A549 (cell line): Measurements from ENCODE around the gene ATG13. TPM values are rescaled to one million over a fixed set of nuclear protein-coding genes. Genes with fewer than 3 reads are reported as not detected.

Experiments used
- ATAC-seq, 2 experiments: fragments of 200-7000 bp in 1 of 2; fragments of >200 bp in 1 of 2; cut with Nextera tagmentation in 1 of 2; cut with Tn5 transposase in 1 of 2; 3 replicates each; pipeline versions ENCODE4 v1.8.0 to v1.9.1; 2018 to 2020; ENCODE audit warnings: mild to moderate bottlenecking in 1 of 2, moderate library complexity in 1 of 2
- CTCF ChIA-PET: fragments of 300-600 bp; sonication (Branson Sonifier 250); formaldehyde crosslinking; extraction: SDS; loops from one replicate; lab custom pipeline; 2021; ENCODE audit warnings: antibody characterized with exemption, inconsistent platforms; lab: Yijun Ruan, JAX
- POLR2A ChIA-PET: fragments of 350-600 bp; formaldehyde crosslinking; extraction: SDS; loops from one replicate; lab custom pipeline; 2021; ENCODE audit warnings: antibody characterized with exemption, inconsistent platforms; lab: Yijun Ruan, JAX
- DNase-seq, 2 experiments: peaks; one replicate each; pipeline versions ENCODE4 v3.0.0 to v3.0.0-alpha.2; 2011 to 2016; ENCODE audit warnings: low read depth in 1 of 2, low spot score in 1 of 2
- FAIRE-seq: peaks from 2 replicates; lab custom pipeline; 2011; peaks lifted over from hg19 to GRCh38; lab: Jason Lieb, UNC
- H3K27ac ChIP-seq, 2 experiments: fragments of >200 bp; sonication (Bioruptor Twin); formaldehyde crosslinking; 3 replicates each; pipeline ENCODE4 v1.5.1; 2016 to 2017
- H3K4me1 ChIP-seq: fragments of >200 bp; sonication (Bioruptor Twin); formaldehyde crosslinking; 3 replicates; pipeline ENCODE4 v1.6.1; 2016
- H3K4me2 ChIP-seq: fragments of >200 bp; sonication (Bioruptor Twin); formaldehyde crosslinking; 3 replicates; pipeline ENCODE4 v1.6.1; 2016
- H3K4me3 ChIP-seq: fragments of >200 bp; sonication (Bioruptor Twin); formaldehyde crosslinking; 3 replicates; pipeline ENCODE4 v1.5.1; 2016
- H3K9me3 ChIP-seq: fragments of >200 bp; sonication (Bioruptor Twin); formaldehyde crosslinking; 3 replicates; pipeline ENCODE4 v1.6.1; 2016
- CBX8 ChIP-seq: fragments of 200-600 bp; sonication (generic); IDR thresholded peaks from 2 replicates; pipeline ENCODE4 v1.6.1; 2016
- CTCF ChIP-seq: fragments of >200 bp; sonication (Bioruptor Twin); formaldehyde crosslinking; IDR thresholded peaks from 3 replicates; pipeline ENCODE4 v1.5.1; 2016
- E2F6 ChIP-seq: IDR thresholded peaks from 2 replicates; pipeline ENCODE4 v1.6.1; 2012; ENCODE audit warnings: low read depth, borderline replicate concordance
- EHF ChIP-seq: fragments of 250-450 bp; sonication (Bioruptor Pico); IDR thresholded peaks from 2 replicates; pipeline ENCODE4 v1.5.0; 2020; ENCODE audit warnings: mild to moderate bottlenecking
- EHMT2 ChIP-seq: fragments of 200-600 bp; sonication (generic); IDR thresholded peaks from 2 replicates; pipeline ENCODE4 v1.6.1; 2016; ENCODE audit warnings: antibody characterized with exemption, low read depth, mild to moderate bottlenecking, moderate library complexity
- FOSB ChIP-seq: fragments of 250-450 bp; sonication (Bioruptor Pico); IDR thresholded peaks from 2 replicates; pipeline ENCODE4 v1.5.0; 2020; ENCODE audit warnings: mild to moderate bottlenecking, moderate library complexity
- FOXS1 ChIP-seq: fragments of 250-450 bp; sonication (Bioruptor Pico); IDR thresholded peaks from 2 replicates; pipeline ENCODE4 v1.5.0; 2020; ENCODE audit warnings: mild to moderate bottlenecking, moderate library complexity
- HDAC2 ChIP-seq: fragments of 200-600 bp; sonication (generic); IDR thresholded peaks from 2 replicates; pipeline ENCODE4 v1.6.1; 2016
- HES2 ChIP-seq: fragments of >200 bp; sonication (Bioruptor Twin); formaldehyde crosslinking; IDR thresholded peaks from 2 replicates; pipeline ENCODE4 v1.6.1; 2016
- HOXB13 ChIP-seq: fragments of 250-450 bp; sonication (Bioruptor Pico); IDR thresholded peaks from 2 replicates; pipeline ENCODE4 v1.5.0; 2020; ENCODE audit warnings: low read depth, mild to moderate bottlenecking, moderate library complexity
- JUN ChIP-seq, 2 experiments: fragments of >200 bp; sonication (Bioruptor Twin); formaldehyde crosslinking; IDR thresholded peaks; 2 replicates in 1 of 2; 3 replicates in 1 of 2; pipeline ENCODE4 v1.6.1; 2016 to 2017
- JUNB ChIP-seq: fragments of >200 bp; sonication (Bioruptor Twin); formaldehyde crosslinking; IDR thresholded peaks from 2 replicates; pipeline ENCODE4 v1.6.1; 2016
- MAZ ChIP-seq: fragments of 150-350 bp; IDR thresholded peaks from 2 replicates; pipeline ENCODE4 v1.6.1; 2014; ENCODE audit warnings: antibody characterized with exemption, low read depth, low read length, borderline replicate concordance
- NR3C1 ChIP-seq: fragments of >200 bp; sonication (Bioruptor Twin); formaldehyde crosslinking; IDR thresholded peaks from 3 replicates; pipeline ENCODE4 v1.6.1; 2017
- PBX3 ChIP-seq: IDR thresholded peaks from 2 replicates; pipeline ENCODE4 v1.6.1; 2012
- PHF8 ChIP-seq: fragments of 200-600 bp; sonication (generic); IDR thresholded peaks from 2 replicates; pipeline ENCODE4 v1.6.1; 2016; ENCODE audit warnings: low read depth, mild to moderate bottlenecking, antibody characterized with exemption, moderate library complexity, borderline replicate concordance
- POLR2A ChIP-seq: IDR thresholded peaks from 2 replicates; pipeline ENCODE4 v1.6.1; 2012; ENCODE audit warnings: mild to moderate bottlenecking, low read length
- RAD21 ChIP-seq, 2 experiments: fragments of >200 bp in 1 of 2; sonication (Bioruptor Twin) in 1 of 2; formaldehyde crosslinking in 1 of 2; IDR thresholded peaks in 1 of 2; conservative IDR thresholded peaks in 1 of 2; 2 replicates in 1 of 2; 3 replicates in 1 of 2; pipeline ENCODE4 v1.6.1; 2012 to 2018; ENCODE audit warnings: inconsistent platforms in 1 of 2
- RARB ChIP-seq: fragments of 250-450 bp; sonication (Bioruptor Pico); IDR thresholded peaks from 2 replicates; pipeline ENCODE4 v1.8.0; 2021; ENCODE audit warnings: mild to moderate bottlenecking, moderate library complexity
- RCOR1 ChIP-seq: fragments of 150-350 bp; IDR thresholded peaks from 2 replicates; pipeline ENCODE4 v1.6.1; 2014; ENCODE audit warnings: antibody characterized with exemption, low read length, low read depth
- REST ChIP-seq: fragments of 200-600 bp; sonication (generic); IDR thresholded peaks from 2 replicates; pipeline ENCODE4 v1.6.1; 2016; ENCODE audit warnings: antibody characterized with exemption, mild to moderate bottlenecking, moderate library complexity
- ZFP36 ChIP-seq: fragments of 450-650 bp; IDR thresholded peaks from 2 replicates; pipeline ENCODE4 v1.6.1; 2014; ENCODE audit warnings: borderline replicate concordance; ENCODE audit not compliant: partially characterized antibody
- ZSCAN20 ChIP-seq: fragments of 250-450 bp; sonication (Bioruptor Pico); IDR thresholded peaks from 2 replicates; pipeline ENCODE4 v1.8.0; 2022; ENCODE audit warnings: mild to moderate bottlenecking, moderate library complexity
- WGBS: methylation state at CpG from one replicate; pipeline ENCODE4 v1.1.6; 2017; ENCODE audit errors: missing lambda C conversion rate; 5-methylcytosine and 5-hydroxymethylcytosine counted together
- polyA plus RNA-seq, 4 experiments: library from polyadenylated mRNA; depleted of rRNA in 3 of 4; stranded (reverse); fragments of >200 nt; fragmentation: RNase III in 1 of 4; extraction: RNeasy Plus Mini Kit Qiagen cat#74134 plus additional on column Dnase treatment in 1 of 4; gene quantifications; 2 replicates in 3 of 4; 3 replicates in 1 of 4; pipeline ENCODE4 v1.2.3, GENCODE V29; 2011 to 2017

Gene ATG13
- polyA plus RNA-seq, 2 of the 4 experiments (the other 2 are of a cell fraction), result 39.5 to 58.6 TPM

GRCh38 chr11:46611526-46612304 lies 5.6 kb upstream of the ATG13 start:
- 59% methylated on average over 5 of the region's 5 CpGs for WGBS
- DNase-seq (no peak), ATAC-seq (no peak), FAIRE-seq (no peak)
- no peaks in the 10 kb centered on the region for H3K9me3 ChIP-seq
- POLR2A ChIA-PET, result interaction anchor here (0.7 to 1.4 kb wide), 3 partner anchors 12 to 18 kb away, joined by 3 to 4 read pairs (median 3); partner anchors contain the start of gene AMBRA1
- TF ChIP-seq NR3C1, result no peak
- TF ChIP-seq HES2, result no peak
- TF ChIP-seq RARB (CRISPR knock-in tag), result no peak
- no peak for TF ChIP-seq HDAC2
- TF ChIP-seq PBX3, result no peak
- TF ChIP-seq CBX8, result no peak
- no peak for TF ChIP-seq JUNB
- no peak for TF ChIP-seq REST
- TF ChIP-seq PHF8, result no peak
- no peak for TF ChIP-seq E2F6
- no peak for TF ChIP-seq RAD21 (conservative IDR thresholded peaks at IDR 0.05 in 1 of 2, IDR thresholded peaks at IDR 0.05 in 1 of 2)
- TF ChIP-seq FOSB, result no peak
- no peak for TF ChIP-seq POLR2A
- TF ChIP-seq ZSCAN20 (CRISPR knock-in tag), result no peak
- TF ChIP-seq RCOR1, result no peak
- TF ChIP-seq EHMT2, result no peak
- TF ChIP-seq MAZ, result no peak
- TF ChIP-seq EHF, result no peak
- TF ChIP-seq ZFP36, result no peak
- TF ChIP-seq, all 56 proteins: peak for 0
- Histone ChIP-seq H3K4me1 (peaks cover 15% of the 10 kb centered on the region; the same call in 1 of the 3 replicates), H3K4me3 (no peak overlapping the region), H3K27ac (no peak overlapping the region), H3K4me2 (0 out of 3 replicates have a peak overlapping the region, but pooled peaks have one; percentile 9)
- CTCF ChIA-PET, result interaction anchor here (0.6 to 1.0 kb wide), 3 partner anchors 64 to 103 kb away, joined by 3 to 4 read pairs (median 3); no protein-coding TSS in a partner anchor

- ChIA-PET POLR2A (interaction anchor here (0.7 to 1.4 kb wide), 3 partner anchors 12 to 18 kb away, joined by 3 to 4 read pairs (median 3); partner anchors contain the start of gene AMBRA1), CTCF (interaction anchor here (0.6 to 2.3 kb wide), 6 partner anchors 16 to 122 kb away, joined by 3 to 7 read pairs (median 3); no protein-coding TSS in a partner anchor)
- no peak overlapping the region for H3K4me3 ChIP-seq
- H3K4me2 ChIP-seq, result no peak overlapping the region
- H3K9me3 ChIP-seq, result no peaks in the 10 kb centered on the region
- DNase-seq, result no peak
- peaks cover 15% of the 10 kb centered on the region; the same call in 1 of the 3 replicates for H3K4me1 ChIP-seq
- 73% methylated on average over 2 of the region's 2 CpGs for WGBS
- no peak for ATAC-seq
- no peak for FAIRE-seq
- TF ChIP-seq HOXB13 (CRISPR knock-in tag), result no peak
- no peak for TF ChIP-seq ZFP36
- no peak for TF ChIP-seq JUN (IDR thresholded peaks at IDR 0.05)
- TF ChIP-seq CTCF, result no peak
- TF ChIP-seq HES2, result no peak
- no peak for TF ChIP-seq FOXS1
- TF ChIP-seq E2F6, result no peak
- no peak overlapping the region for H3K27ac ChIP-seq
Measured at GRCh38 chr11:46612326-46612725, 5.0 kb upstream of the ATG13 start.
